HG02943 (cell line): ENCODE measurements around the gene FLCN.

Experiments used
- ATAC-seq: cut with Tn5 transposase; IDR thresholded peaks from one replicate; pipeline ENCODE4 v1.9.1; 2021; ENCODE audit warnings: mild to moderate bottlenecking, low read depth, moderate library complexity; ENCODE audit not compliant: unreplicated experiment

FLCN gene

GRCh38 chr17:17170346-17170985 lies 66.5 kb downstream of the FLCN start:
- ATAC-seq, result no peak

GRCh38 chr17:17169396-17169795 lies 67.6 kb downstream of the FLCN start:
- ATAC-seq, result no peak

- no peak for ATAC-seq
Observed at GRCh38 chr17:17168401-17168800, 68.6 kb downstream of the FLCN start.

GRCh38 chr17:17167986-17168385 lies 69.0 kb downstream of the FLCN start:
- ATAC-seq, result no peak

GRCh38 chr17:17167356-17167755 lies 69.6 kb downstream of the FLCN start:
- ATAC-seq, result no peak

- ATAC-seq, result no peak
Observed at GRCh38 chr17:17166446-17166845, 70.5 kb downstream of the FLCN start.

GRCh38 chr17:17165666-17166308 lies 71.2 kb downstream of the FLCN start:
- ATAC-seq, result no peak

- no peak for ATAC-seq
Observed at GRCh38 chr17:17164676-17165075, 72.3 kb downstream of the FLCN start.

GRCh38 chr17:17164156-17164555 lies 72.8 kb downstream of the FLCN start:
- no peak for ATAC-seq
